Epidermal melanocyte (primary cell): ENCODE results near the gene EPN1.
"Not testable (repeated sequence)": the region's sequence is repeated elsewhere in the genome, so short reads cannot be mapped to it uniquely, and the experiment has no call there.

Source experiments
- DNase-seq: peaks from one replicate; pipeline ENCODE4 v3.0.0; 2011; ENCODE audit warnings: low spot score; ENCODE audit not compliant: insufficient read length

Gene EPN1

GRCh38 chr19:55717879-55718711, 43.1 kb downstream of the EPN1 start:
- DNase-seq, result not testable (repeated sequence)

- no peak for DNase-seq
These were observed 45.3 kb downstream of the EPN1 start for GRCh38 chr19:55720214-55720746.

- no peak for DNase-seq
These were observed 45.8 kb downstream of the EPN1 start for GRCh38 chr19:55720801-55721200.

GRCh38 chr19:55723491-55723890, 48.5 kb downstream of the EPN1 start:
- DNase-seq, result no peak

GRCh38 chr19:55730378-55730777, 55.4 kb downstream of the EPN1 start:
- not testable (repeated sequence) for DNase-seq

- no peak for DNase-seq
These were observed 63.3 kb downstream of the EPN1 start, which contains the start of gene NLRP9 for GRCh38 chr19:55738302-55738701. Gene NLRP9, minus strand, starts transcription at chr19:55738402. Its CDS starts 28 bp downstream, at chr19:55738374.

GRCh38 chr19:55750715-55751114, 75.7 kb downstream of the EPN1 start:
- DNase-seq, result no peak

GRCh38 chr19:55753401-55753800, 78.4 kb downstream of the EPN1 start:
- DNase-seq, result no peak

GRCh38 chr19:55756808-55757207, 81.8 kb downstream of the EPN1 start:
- not testable (repeated sequence) for DNase-seq

- DNase-seq, result not testable (repeated sequence)
These were observed 83.8 kb downstream of the EPN1 start, which contains the start of gene RFPL4A for GRCh38 chr19:55758797-55759196. Gene RFPL4A, plus strand, starts transcription at chr19:55759097. Its CDS starts 2,704 bp downstream, at chr19:55761801.
